ENCODE data around the gene PJVK. TPM values are rescaled to one million over a fixed set of nuclear protein-coding genes. Genes with fewer than 3 reads are reported as not detected.

Gene PJVK
- total and polyA plus RNA-seq, 10 of the 15 experiments (the other 5 are each of a cell fraction or from before 2014, with no cell fraction given), result 1.8 to 6.8 (median 3.2) TPM

DNA sequence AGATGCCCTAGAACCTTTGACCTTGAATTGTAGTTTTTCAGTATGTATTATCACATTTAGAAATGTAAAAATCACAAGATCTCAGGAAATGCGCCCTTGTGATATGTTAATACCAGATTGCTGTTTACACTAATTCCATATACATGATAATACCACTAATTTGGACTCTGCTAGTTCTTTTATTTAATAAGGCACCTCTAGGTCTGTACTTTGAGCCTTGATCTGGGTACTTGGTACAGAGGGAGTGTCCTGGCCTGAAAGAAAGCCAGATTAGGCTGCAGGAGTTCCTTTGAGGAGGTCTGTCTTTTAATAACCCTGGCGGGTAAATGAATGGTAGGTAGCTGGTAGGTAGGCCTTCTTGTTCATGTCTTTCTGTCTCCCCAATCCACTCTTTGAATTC lies 55.3 kb downstream of the PJVK start:
- Histone ChIP-seq H3K4me1 (ENCODE audit: control insufficient read depth, insufficient read depth, low read length) (no peaks in the 10 kb centered on the region), H4K20me1 (ENCODE audit: control insufficient read depth, insufficient read depth) (no peaks in the 10 kb centered on the region), H2AFZ (ENCODE audit: control insufficient read depth, low read depth, low read length) (no peak overlapping the region), H3K9ac (ENCODE audit: control insufficient read depth, insufficient read depth, low read length) (no peak overlapping the region), H3K4me2 (ENCODE audit: control insufficient read depth, insufficient read depth) (no peak overlapping the region), H3K4me3 (no peak overlapping the region), H3K79me2 (ENCODE audit: control insufficient read depth, insufficient read depth, low read length) (no peaks in the 10 kb centered on the region), H3K9me3 (replicated peaks; ENCODE audit: control insufficient read depth, insufficient read depth, low read length) (no peaks in the 10 kb centered on the region), H3K27me3 (replicated peaks in 1 of 2; ENCODE audit: control insufficient read depth in 2 of 2, insufficient read depth in 2 of 2, low read length in 1 of 2) (no peaks in the 10 kb centered on the region), H3K27ac (ENCODE audit: control insufficient read depth, insufficient read depth) (no peak overlapping the region), H3K36me3 (ENCODE audit: control insufficient read depth in 2 of 2, insufficient read depth in 2 of 2, low read length in 1 of 2) (peaks cover 0 to 2% of the 10 kb centered on the region in 2 experiments; a peak in 1 of 4 replicates)
- POLR2A ChIA-PET, result interaction anchor here (1.0 kb wide), 1 partner anchor 18 kb away, joined by 4 read pairs; no protein-coding TSS in a partner anchor
- no peak for FAIRE-seq
- ATAC-seq, result no peak
- RAD21 ChIA-PET (ENCODE audit: unreplicated experiment), result interaction anchor here (1.0 kb wide), 1 partner anchor 26 kb away, joined by 3 read pairs; no protein-coding TSS in a partner anchor
- CTCF ChIA-PET, result interaction anchor here (1.1 to 1.3 kb wide), 2 partner anchors 14 to 17 kb away, joined by 3 to 6 read pairs; no protein-coding TSS in a partner anchor
- DNase-seq (ENCODE audit: low read depth, low spot score), result no peak
- SMC1A ChIA-PET (ENCODE audit: uncharacterized antibody, unreplicated experiment), result interaction anchor here (1.2 to 3.1 kb wide), 6 partner anchors 10 to 72 kb away, joined by 3 to 16 read pairs (median 6); no protein-coding TSS in a partner anchor
- intact Hi-C loops (cut with micrococcal nuclease; ENCODE audit: unreplicated experiment) (no loop called here), in situ Hi-C loops (cut with MboI) (no loop called here)
- 100% methylated on average over 2 of the region's 2 CpGs for WGBS (ENCODE audit: insufficient coverage, insufficient replicate concordance, low lambda C conversion rate, missing lambda C conversion rate)
- no TSS peak for BruUV-seq (replicated peaks)
- TF ChIP-seq SMC3 (IDR thresholded peaks at IDR 0.05; ENCODE audit: borderline replicate concordance, low read length), result no peak
- TF ChIP-seq DPF2 (IDR thresholded peaks at IDR 0.05), result no peak
- TF ChIP-seq, protein P1, sequence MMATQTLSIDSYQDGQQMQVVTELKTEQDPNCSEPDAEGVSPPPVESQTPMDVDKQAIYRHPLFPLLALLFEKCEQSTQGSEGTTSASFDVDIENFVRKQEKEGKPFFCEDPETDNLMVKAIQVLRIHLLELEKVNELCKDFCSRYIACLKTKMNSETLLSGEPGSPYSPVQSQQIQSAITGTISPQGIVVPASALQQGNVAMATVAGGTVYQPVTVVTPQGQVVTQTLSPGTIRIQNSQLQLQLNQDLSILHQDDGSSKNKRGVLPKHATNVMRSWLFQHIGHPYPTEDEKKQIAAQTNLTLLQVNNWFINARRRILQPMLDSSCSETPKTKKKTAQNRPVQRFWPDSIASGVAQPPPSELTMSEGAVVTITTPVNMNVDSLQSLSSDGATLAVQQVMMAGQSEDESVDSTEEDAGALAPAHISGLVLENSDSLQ (IDR thresholded peaks at IDR 0.05), result no peak
- no peak for TF ChIP-seq RBBP5 (conservative IDR thresholded peaks at IDR 0.05)
- TF ChIP-seq, protein P2, sequence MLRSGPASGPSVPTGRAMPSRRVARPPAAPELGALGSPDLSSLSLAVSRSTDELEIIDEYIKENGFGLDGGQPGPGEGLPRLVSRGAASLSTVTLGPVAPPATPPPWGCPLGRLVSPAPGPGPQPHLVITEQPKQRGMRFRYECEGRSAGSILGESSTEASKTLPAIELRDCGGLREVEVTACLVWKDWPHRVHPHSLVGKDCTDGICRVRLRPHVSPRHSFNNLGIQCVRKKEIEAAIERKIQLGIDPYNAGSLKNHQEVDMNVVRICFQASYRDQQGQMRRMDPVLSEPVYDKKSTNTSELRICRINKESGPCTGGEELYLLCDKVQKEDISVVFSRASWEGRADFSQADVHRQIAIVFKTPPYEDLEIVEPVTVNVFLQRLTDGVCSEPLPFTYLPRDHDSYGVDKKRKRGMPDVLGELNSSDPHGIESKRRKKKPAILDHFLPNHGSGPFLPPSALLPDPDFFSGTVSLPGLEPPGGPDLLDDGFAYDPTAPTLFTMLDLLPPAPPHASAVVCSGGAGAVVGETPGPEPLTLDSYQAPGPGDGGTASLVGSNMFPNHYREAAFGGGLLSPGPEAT (IDR thresholded peaks at IDR 0.05; ENCODE audit: low read depth), result no peak
- no peak for TF ChIP-seq CHD4 (IDR thresholded peaks at IDR 0.05)
- TF ChIP-seq, protein P3, sequence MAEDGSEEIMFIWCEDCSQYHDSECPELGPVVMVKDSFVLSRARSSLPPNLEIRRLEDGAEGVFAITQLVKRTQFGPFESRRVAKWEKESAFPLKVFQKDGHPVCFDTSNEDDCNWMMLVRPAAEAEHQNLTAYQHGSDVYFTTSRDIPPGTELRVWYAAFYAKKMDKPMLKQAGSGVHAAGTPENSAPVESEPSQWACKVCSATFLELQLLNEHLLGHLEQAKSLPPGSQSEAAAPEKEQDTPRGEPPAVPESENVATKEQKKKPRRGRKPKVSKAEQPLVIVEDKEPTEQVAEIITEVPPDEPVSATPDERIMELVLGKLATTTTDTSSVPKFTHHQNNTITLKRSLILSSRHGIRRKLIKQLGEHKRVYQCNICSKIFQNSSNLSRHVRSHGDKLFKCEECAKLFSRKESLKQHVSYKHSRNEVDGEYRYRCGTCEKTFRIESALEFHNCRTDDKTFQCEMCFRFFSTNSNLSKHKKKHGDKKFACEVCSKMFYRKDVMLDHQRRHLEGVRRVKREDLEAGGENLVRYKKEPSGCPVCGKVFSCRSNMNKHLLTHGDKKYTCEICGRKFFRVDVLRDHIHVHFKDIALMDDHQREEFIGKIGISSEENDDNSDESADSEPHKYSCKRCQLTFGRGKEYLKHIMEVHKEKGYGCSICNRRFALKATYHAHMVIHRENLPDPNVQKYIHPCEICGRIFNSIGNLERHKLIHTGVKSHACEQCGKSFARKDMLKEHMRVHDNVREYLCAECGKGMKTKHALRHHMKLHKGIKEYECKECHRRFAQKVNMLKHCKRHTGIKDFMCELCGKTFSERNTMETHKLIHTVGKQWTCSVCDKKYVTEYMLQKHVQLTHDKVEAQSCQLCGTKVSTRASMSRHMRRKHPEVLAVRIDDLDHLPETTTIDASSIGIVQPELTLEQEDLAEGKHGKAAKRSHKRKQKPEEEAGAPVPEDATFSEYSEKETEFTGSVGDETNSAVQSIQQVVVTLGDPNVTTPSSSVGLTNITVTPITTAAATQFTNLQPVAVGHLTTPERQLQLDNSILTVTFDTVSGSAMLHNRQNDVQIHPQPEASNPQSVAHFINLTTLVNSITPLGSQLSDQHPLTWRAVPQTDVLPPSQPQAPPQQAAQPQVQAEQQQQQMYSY (CRISPR knock-in tag; IDR thresholded peaks at IDR 0.05), result no peak
- TF ChIP-seq EZH2 (IDR thresholded peaks at IDR 0.05; ENCODE audit: borderline replicate concordance, control insufficient read depth, low read depth, low read length), result no peak
- no peak for TF ChIP-seq RFX5 (IDR thresholded peaks at IDR 0.05; ENCODE audit: low read depth, low read length)
- TF ChIP-seq, protein P4, sequence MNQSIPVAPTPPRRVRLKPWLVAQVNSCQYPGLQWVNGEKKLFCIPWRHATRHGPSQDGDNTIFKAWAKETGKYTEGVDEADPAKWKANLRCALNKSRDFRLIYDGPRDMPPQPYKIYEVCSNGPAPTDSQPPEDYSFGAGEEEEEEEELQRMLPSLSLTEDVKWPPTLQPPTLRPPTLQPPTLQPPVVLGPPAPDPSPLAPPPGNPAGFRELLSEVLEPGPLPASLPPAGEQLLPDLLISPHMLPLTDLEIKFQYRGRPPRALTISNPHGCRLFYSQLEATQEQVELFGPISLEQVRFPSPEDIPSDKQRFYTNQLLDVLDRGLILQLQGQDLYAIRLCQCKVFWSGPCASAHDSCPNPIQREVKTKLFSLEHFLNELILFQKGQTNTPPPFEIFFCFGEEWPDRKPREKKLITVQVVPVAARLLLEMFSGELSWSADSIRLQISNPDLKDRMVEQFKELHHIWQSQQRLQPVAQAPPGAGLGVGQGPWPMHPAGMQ (IDR thresholded peaks at IDR 0.05; ENCODE audit: borderline replicate concordance), result no peak
- TF ChIP-seq HDAC6 (IDR thresholded peaks at IDR 0.05; ENCODE audit: unreplicated experiment), result no peak
- TF ChIP-seq CBFB (IDR thresholded peaks at IDR 0.05; ENCODE audit: low read depth), result no peak
